Stimulated activated CD4-positive, alpha-beta T cell treated with anti-CD3 and anti-CD28 coated beads, Interleukin-1b, Interleukin-23, amount 100 ng/mL, for 24 hours (primary cell): Measurements from ENCODE around the gene GGT7.

Source experiments
- DNase-seq, 4 experiments: peaks; one replicate each; pipeline ENCODE4 v3.0.0-alpha.2; 2020; ENCODE audit warnings: low read depth in 4 of 4, low spot score in 1 of 4

Gene GGT7

DNA sequence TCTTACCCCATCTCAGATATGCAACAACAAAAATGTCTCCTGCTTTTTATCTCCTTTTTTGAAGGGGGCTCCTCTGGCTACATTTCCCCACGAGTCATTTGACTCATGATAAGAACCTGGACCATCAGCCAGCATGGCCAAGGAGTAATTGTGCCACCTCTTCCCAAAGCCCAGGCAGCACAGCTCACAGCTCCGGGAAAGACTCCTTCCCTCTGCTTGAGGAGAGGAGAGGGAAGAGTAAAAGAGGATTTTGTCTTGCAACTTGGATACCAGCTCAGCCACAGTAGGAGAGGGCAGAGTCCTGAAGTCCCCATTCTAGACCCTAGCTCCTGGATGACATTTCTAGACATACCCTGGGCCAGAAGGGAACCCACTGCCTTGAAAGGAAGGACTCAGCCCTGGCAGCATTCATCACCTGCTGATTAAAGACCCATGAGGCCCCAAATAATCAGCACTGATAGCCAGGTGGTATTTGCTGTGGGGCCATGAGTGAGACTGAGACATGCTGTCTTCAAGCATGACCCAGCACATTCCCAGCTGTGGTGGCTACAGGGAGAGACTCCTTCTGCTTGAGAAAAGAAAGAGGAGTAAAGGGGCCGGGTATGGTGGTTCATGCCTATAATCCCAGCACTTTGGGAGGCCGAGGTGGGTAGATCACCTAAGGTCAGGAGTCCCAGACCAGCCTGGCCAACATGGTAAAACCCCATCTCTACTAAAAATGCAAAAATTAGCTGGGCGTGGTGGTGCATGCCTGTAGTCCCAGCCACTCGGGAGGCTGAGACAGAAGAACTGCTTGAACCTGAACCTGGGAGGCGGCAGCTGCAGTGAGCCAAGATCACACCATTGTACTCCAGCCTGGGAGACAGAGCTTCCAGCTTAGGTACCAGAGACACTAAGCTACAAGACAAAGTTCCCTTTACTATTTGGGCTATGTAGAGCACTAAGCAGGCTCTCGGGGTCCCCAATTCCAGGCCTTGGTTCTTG, 75.4 kb downstream of the GGT7 start:
- no peak for DNase-seq
